Pancreas (tissue), 10 donors: ENCODE results near the gene AGBL5. TPM values are rescaled to one million over a fixed set of nuclear protein-coding genes. Genes with fewer than 3 reads are reported as not detected.

Experiments
- ATAC-seq, 4 donors: fragments of 200-7000 bp; cut with Tn5 transposase; one replicate each; pipeline versions ENCODE4 v1.8.0 to v1.9.1; 2020; ENCODE audit warnings: mild to moderate bottlenecking in 4 of 4, moderate library complexity in 4 of 4
- DNase-seq, 6 donors: peaks; one replicate each; pipeline ENCODE4 v3.0.0-alpha.2; 2020
- FAIRE-seq: peaks from 2 replicates; lab custom pipeline; 2012; peaks lifted over from hg19 to GRCh38; lab: Jason Lieb, UNC
- H3K27ac ChIP-seq, 4 donors: fragments of 200-600 bp; sonication (generic); 1 replicate in 3 of 4; 2 replicates in 1 of 4; pipeline versions ENCODE4 v1.5.0 to v1.8.0; 2020
- H3K27me3 ChIP-seq, 4 donors: fragments of 200-600 bp; one replicate each; pipeline ENCODE4 v1.8.0; 2021
- H3K36me3 ChIP-seq, 3 donors: fragments of 200-600 bp; sonication (generic) in 1 of 3; one replicate each; pipeline versions ENCODE4 v1.5.0 to v1.8.0; 2020 to 2021
- H3K4me1 ChIP-seq, 3 donors: fragments of 200-600 bp; one replicate each; pipeline ENCODE4 v1.8.0; 2021
- H3K4me3 ChIP-seq, 4 donors: fragments of 200-600 bp; sonication (generic) in 2 of 4; one replicate each; pipeline versions ENCODE4 v1.5.0 to v1.8.0; 2020 to 2021
- H3K9me3 ChIP-seq, 4 donors: fragments of 200-600 bp; one replicate each; pipeline ENCODE4 v1.8.0; 2021
- CTCF ChIP-seq, 4 donors: fragments of 200-600 bp; sonication (generic) in 3 of 4; IDR thresholded peaks; one replicate each; pipeline versions ENCODE4 v1.5.0 to v1.8.0; 2021; ENCODE audit warnings: antibody characterized with exemption in 4 of 4
- WGBS, 2 donors: extraction: QIAGEN DNeasy Blood & Tissue Kit; methylation state at CpG; one replicate each; pipeline ENCODE4 v1.1.7; 2013; 5-methylcytosine and 5-hydroxymethylcytosine counted together
- intact Hi-C, 3 donors: fragments of 100-400 bp; cut with DNase I; formaldehyde crosslinking; loops; one replicate each; pipeline versions ENCODE4 v1.11.1 to v1.14.2; 2022
- polyA plus RNA-seq, 2 donors: library from polyadenylated mRNA; stranded (reverse); fragments of 200-250 nt; gene quantifications; one replicate each; pipeline ENCODE4 v1.2.3, GENCODE V29; 2013
- total RNA-seq, 6 donors: library from RNA; stranded (reverse); fragmentation: NEBNext Ultra II Directional in 4 of 6; extraction: Animal tissue kit (Norgen Biotek cat#: 25700) in 4 of 6; gene quantifications; one replicate each; pipeline versions ENCODE4 v1.2.1 to v1.2.4, GENCODE V29; 2021 to 2023
- donor health status: healthy with polysubstance abuse.
- donor health status: DM: no; HTN: no; CAD: no; lungs with moderate emphysema.
- donor health status: DM: no; HTN: no; CAD: no.
- donor health status: control.
- donor health status: control.
- donor health status: Bipolar disorder and iron deficiency.
- donor health status: DM: yes; HTN: yes; CAD: no.
- donor health status: DM: no; HTN: no; CAD: no.
- donor health status: DM: no; HTN: no; CAD: no.
- donor health status: DM: yes; HTN: yes; CAD: no.

The AGBL5 gene
- total and polyA plus RNA-seq, 8 donors: 8.2 to 15.5 (median 11.2) TPM

GRCh38 chr2:27021253-27022049, 30.0 kb upstream of the AGBL5 start:
- intact Hi-C loops: no loop called here
- no peaks in the 10 kb centered on the region for H3K27me3 ChIP-seq
- no peak for TF ChIP-seq CTCF (IDR thresholded peaks at IDR 0.05)
- H3K4me1 ChIP-seq: no peaks in the 10 kb centered on the region
- FAIRE-seq (no peak), DNase-seq (no peak), ATAC-seq (no peak)
- H3K9me3 ChIP-seq: no peaks in the 10 kb centered on the region
- H3K36me3 ChIP-seq: peaks cover 0 to 5% (median 0%) of the 10 kb centered on the region in 3 donors
- H3K27ac ChIP-seq: no peak overlapping the region
- H3K4me3 ChIP-seq: no peak overlapping the region
- WGBS, 2 donors: 78 to 80% methylated on average over 11 of the region's 11 CpGs

- no peak for TF ChIP-seq CTCF (IDR thresholded peaks at IDR 0.05)
- ATAC-seq (no peak), FAIRE-seq (no peak), DNase-seq (no peak)
- 83 to 90% methylated on average over 7 of the region's 7 CpGs for WGBS, 2 donors
- H3K9me3 ChIP-seq: no peaks in the 10 kb centered on the region
- H3K27me3 ChIP-seq: no peaks in the 10 kb centered on the region
- no peak overlapping the region for H3K27ac ChIP-seq
- H3K4me3 ChIP-seq: no peak overlapping the region
- intact Hi-C loops: no loop called here
- H3K36me3 ChIP-seq: peaks cover 0 to 5% (median 0%) of the 10 kb centered on the region in 3 donors
- H3K4me1 ChIP-seq: no peaks in the 10 kb centered on the region
These were observed 27.7 kb upstream of the AGBL5 start for GRCh38 chr2:27023740-27024139.

GRCh38 chr2:27024188-27024587, 27.3 kb upstream of the AGBL5 start:
- no peak for FAIRE-seq
- no peak for ATAC-seq
- 82 to 86% methylated on average over 18 of the region's 18 CpGs for WGBS, 2 donors
- no peak for TF ChIP-seq CTCF (IDR thresholded peaks at IDR 0.05)
- Histone ChIP-seq H3K9me3 (no peaks in the 10 kb centered on the region), H3K4me1 (no peaks in the 10 kb centered on the region), H3K36me3 (peaks cover 0 to 5% (median 0%) of the 10 kb centered on the region in 3 donors), H3K27me3 (no peaks in the 10 kb centered on the region), H3K27ac (no peak overlapping the region), H3K4me3 (no peak overlapping the region)
- DNase-seq: peak in 1 of 6 donors; percentile 59
- intact Hi-C loops: no loop called here

GRCh38 chr2:27024812-27025211, 26.7 kb upstream of the AGBL5 start:
- WGBS, 2 donors: 94 to 96% methylated on average over 12 of the region's 12 CpGs
- peaks cover 0 to 5% (median 0%) of the 10 kb centered on the region in 3 donors for H3K36me3 ChIP-seq
- no peaks in the 10 kb centered on the region for H3K4me1 ChIP-seq
- H3K4me3 ChIP-seq: no peak overlapping the region
- ATAC-seq: no peak
- H3K27ac ChIP-seq: no peak overlapping the region
- H3K27me3 ChIP-seq: no peaks in the 10 kb centered on the region
- peak in 1 of 6 donors; percentile 48 for DNase-seq
- TF ChIP-seq CTCF (IDR thresholded peaks at IDR 0.05): no peak
- no peak for FAIRE-seq
- no peaks in the 10 kb centered on the region for H3K9me3 ChIP-seq
- intact Hi-C loops: loop anchor here in 1 of 3 donors (5.0 kb wide), 1 partner anchor 63 kb away; no protein-coding TSS in a partner anchor
